Activated CD8-positive, alpha-beta memory T cell treated with anti-CD3 and anti-CD28 coated beads, Interleukin-2, amount 50 U/mL, for 48 hours (primary cell): ENCODE results near the gene JTB.
"Not testable (repeated sequence)": the region's sequence is repeated elsewhere in the genome, so short reads cannot be mapped to it uniquely, and the experiment has no call there.

Experiments
- DNase-seq: peaks from one replicate; pipeline ENCODE4 v3.0.0-alpha.2; 2020

Gene JTB

GRCh38 chr1:153977250-153978240 lies at the start of gene JTB:
JTB (minus strand) TSS chr1:153977674; CDS start chr1:153977252, 422 bp downstream.
- peak; percentile 90 for DNase-seq

- no peak for DNase-seq
These were observed 42.5 kb upstream of the JTB start for GRCh38 chr1:154019940-154020339.

- DNase-seq = no peak
These were observed 41.8 kb upstream of the JTB start for GRCh38 chr1:154019269-154019668.

DNA sequence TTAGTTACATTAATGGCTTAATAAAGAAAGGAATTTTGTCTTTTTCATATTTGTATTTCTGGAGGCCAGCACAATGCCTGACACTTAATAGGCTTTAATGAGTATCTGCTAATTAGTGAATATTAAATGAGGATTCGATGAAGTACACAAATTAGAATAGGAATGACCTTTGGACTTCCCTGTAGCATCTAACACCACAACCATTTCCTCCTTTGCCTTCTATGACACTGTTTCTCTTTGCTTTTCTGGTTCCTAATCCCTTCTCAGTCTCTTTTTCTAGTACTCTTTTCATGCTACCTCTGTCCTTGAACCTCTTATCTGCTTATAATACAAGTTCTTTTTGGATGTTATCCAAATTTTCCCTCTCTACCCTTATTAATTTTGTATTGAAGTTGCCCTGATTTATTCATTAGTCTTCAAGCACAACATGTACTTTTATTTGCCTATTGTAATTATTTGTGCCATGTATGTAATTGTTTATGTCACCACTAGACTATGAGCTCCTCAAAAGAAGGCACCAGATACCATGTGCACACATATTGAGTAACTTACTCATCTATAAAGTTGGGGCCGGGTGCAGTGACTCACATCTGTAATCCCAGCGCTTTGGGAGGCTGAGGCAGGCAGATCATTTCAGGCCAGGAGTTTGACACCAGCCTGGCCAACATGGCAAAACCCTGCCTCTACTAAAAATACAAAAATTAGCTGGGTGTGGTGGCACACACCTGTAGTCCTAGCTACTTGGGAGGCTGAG lies 36.9 kb upstream of the JTB start:
- no peak for DNase-seq

DNA sequence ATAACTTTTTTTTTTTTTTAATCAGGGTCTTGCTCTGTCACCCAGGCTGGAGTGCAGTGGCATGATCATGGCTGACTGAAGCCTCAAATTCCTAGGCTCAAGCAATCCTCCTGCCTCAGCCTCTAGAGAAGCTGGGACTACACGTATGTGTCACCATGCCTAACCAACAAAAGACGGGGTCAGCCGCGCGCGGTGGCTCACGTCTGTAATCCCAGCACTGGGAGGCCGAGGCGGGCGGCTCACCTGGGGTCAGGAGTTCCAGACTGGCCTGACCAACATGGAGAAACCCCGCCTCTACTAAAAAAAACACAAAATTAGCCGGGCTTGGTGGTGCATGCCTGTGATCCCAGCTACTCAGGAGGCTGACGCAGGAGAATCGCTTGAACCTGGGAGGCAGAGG lies 35.1 kb upstream of the JTB start:
- not testable (repeated sequence) for DNase-seq

- DNase-seq = no peak
These were observed 34.7 kb upstream of the JTB start for GRCh38 chr1:154012129-154012528.

GRCh38 chr1:154006136-154006535 lies 28.7 kb upstream of the JTB start:
- no peak for DNase-seq

GRCh38 chr1:154000420-154000819 lies 22.9 kb upstream of the JTB start:
- DNase-seq = no peak

GRCh38 chr1:153996882-153997281 lies 19.4 kb upstream of the JTB start:
- not testable (repeated sequence) for DNase-seq

GRCh38 chr1:153995640-153996039 lies 18.2 kb upstream of the JTB start:
- no peak for DNase-seq

DNA sequence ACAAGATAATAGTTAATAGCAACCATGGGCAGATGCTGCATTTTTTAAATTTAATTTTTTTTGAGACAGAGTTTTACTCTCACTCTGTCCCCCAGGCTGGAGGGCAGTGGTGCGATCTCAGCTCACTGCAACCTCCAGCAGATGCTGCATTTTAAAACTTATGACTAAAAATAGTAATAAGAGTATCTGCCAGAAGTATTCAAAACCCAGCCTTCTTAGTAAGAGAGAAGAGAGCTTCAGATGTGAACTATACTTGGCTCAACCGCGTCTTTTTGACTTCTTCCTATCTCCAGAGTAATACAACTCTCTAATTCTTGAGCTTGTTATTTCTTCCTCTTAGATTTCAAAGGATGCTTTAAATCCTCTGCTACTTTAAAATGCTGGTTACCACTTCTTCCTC lies 17.7 kb upstream of the JTB start:
- no peak for DNase-seq

DNA sequence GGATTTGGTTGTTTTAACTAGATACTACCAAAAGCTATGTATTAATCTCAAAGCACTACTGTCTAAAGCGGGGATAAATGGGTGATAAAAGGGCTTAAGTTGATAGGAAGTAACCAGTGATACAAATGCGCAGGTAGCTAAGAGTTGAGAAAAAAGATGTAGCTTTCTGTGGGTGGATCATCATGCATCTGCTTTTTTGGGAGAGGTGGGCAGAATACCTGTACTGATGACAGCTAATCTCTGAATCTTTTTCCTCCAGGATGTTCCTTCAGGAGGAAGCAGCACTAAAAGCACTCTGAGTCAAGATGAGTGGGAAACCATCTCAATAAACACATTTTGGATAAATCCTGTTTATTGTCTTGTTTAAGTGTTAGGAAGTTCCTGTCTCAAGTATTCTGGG lies 14.3 kb upstream of the JTB start:
- DNase-seq = no peak

- DNase-seq = no peak
These were observed 13.7 kb upstream of the JTB start for GRCh38 chr1:153991151-153991630.

- DNase-seq = peak; percentile 90
These were observed 13.1 kb upstream of the JTB start, which contains the start of gene RPS27 for GRCh38 chr1:153990468-153991150. RPS27 (plus strand) TSS chr1:153990762; CDS start chr1:153990797, 35 bp downstream.

- DNase-seq = no peak
These were observed 10.1 kb upstream of the JTB start for GRCh38 chr1:153987621-153988020.

GRCh38 chr1:153985941-153986761 lies 8.7 kb upstream of the JTB start, which contains the start of gene RAB13:
RAB13 (minus strand) TSS chr1:153986339; CDS start chr1:153986236, 103 bp downstream.
- no peak for DNase-seq

DNA sequence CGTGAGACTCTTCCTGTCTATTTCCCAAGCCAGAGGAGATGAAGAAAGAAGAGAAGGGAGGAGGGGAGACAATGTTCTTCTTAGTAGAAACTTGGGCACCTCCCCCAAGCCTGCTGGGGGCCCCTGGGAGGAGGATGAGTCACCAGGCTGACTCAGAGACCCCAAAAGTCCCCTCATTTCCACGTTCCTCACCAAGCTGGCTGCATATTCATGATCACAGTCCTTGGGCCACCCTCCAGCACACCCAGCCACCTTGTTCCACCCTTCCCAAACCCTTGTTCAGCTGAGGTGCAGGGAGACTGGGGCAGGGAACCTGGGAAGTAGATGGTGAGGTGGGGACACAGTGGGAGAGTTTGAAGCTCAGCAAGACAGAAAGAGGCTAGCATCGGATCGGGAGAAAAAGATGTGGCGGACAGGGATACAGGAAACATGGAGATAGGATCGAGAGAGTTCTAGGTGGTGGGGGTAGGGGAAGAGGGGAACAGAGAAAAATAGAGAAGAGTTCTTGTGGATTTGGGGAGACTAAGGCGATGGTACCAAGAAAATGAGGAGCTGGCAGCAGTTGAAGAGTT lies 8.0 kb upstream of the JTB start:
- DNase-seq = no peak

GRCh38 chr1:153984123-153984894 lies 6.8 kb upstream of the JTB start:
- no peak for DNase-seq

GRCh38 chr1:153981735-153982134 lies 4.3 kb upstream of the JTB start:
- DNase-seq = not testable (repeated sequence)

GRCh38 chr1:153979091-153979490 lies 1.6 kb upstream of the JTB start:
- not testable (repeated sequence) for DNase-seq
